ENCODE results near the gene RXRA.

GRCh38 chr9:134337469-134337868 is 11.2 kb downstream of the RXRA start:
- TF ChIP-seq POLR2A (IDR thresholded peaks at IDR 0.05) (no peak), CTCF (IDR thresholded peaks at IDR 0.05) (no peak)

Measured in vagina (tissue), 2 donors.